SK-N-MC (cell line): ENCODE results near the gene CDC42EP5.

Source experiments
- DNase-seq: peaks from one replicate; pipeline ENCODE4 v3.0.0-alpha.2; 2011; ENCODE audit warnings: low read depth, low spot score
- H3K27ac ChIP-seq: fragments of 200-600 bp; sonication (generic); 2 replicates; pipeline ENCODE4 v1.5.1; 2016; ENCODE audit warnings: mixed run types
- H3K36me3 ChIP-seq: fragments of 200-600 bp; sonication (generic); 2 replicates; pipeline ENCODE4 v1.6.1; 2017; ENCODE audit warnings: antibody characterized with exemption, low read length, mixed read lengths; ENCODE audit not compliant: insufficient read depth
- H3K4me3 ChIP-seq: fragments of 200-600 bp; sonication (generic); 2 replicates; pipeline ENCODE4 v1.5.1; 2016
- H3K9ac ChIP-seq: fragments of 200-600 bp; sonication (generic); 2 replicates; pipeline ENCODE4 v1.8.0; 2017; ENCODE audit warnings: mixed run types, mixed read lengths; ENCODE audit not compliant: insufficient read length
- H3K9me3 ChIP-seq: fragments of 200-600 bp; sonication (generic); 2 replicates; pipeline ENCODE4 v1.6.1; 2017; ENCODE audit warnings: low read depth, mild to moderate bottlenecking, antibody characterized with exemption, low read length, moderate library complexity, mixed read lengths
- EZH2 ChIP-seq: fragments of 200-600 bp; sonication (generic); IDR thresholded peaks from one replicate; pipeline ENCODE4 v1.6.1; 2017; ENCODE audit warnings: antibody characterized with exemption
- FOXP2 ChIP-seq: optimal IDR thresholded peaks from 2 replicates; pipeline ENCODE3; 2011; ENCODE audit warnings: mild to moderate bottlenecking, moderate library complexity; ENCODE audit not compliant: insufficient read depth; ENCODE audit errors: extremely low read length, control extremely low read depth
- POLR2AphosphoS5 ChIP-seq: IDR thresholded peaks from 2 replicates; pipeline ENCODE4 v1.6.1; 2012; ENCODE audit warnings: mild to moderate bottlenecking, low read depth, low read length, borderline replicate concordance

CDC42EP5 gene

DNA sequence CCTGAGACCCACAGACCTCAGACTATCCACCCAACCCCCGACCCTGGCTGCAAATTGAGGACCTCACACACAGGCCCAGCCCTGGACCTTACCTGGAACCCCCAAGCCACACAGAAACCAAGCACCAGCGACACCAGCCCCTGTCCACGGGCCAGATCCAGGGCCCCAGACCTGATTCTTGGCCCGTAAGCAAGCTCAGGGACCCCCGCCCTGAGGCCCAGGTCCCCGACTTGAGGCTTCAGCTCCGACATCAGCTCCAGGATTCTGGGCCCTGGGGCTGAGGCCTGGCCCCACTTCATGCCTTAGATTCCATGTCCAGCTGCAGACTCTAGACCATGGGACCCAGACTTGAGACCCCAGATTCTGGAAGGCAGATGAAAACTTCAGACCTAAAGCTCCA lies 51.6 kb downstream of the CDC42EP5 start:
- no peak overlapping the region for H3K27ac ChIP-seq

DNA sequence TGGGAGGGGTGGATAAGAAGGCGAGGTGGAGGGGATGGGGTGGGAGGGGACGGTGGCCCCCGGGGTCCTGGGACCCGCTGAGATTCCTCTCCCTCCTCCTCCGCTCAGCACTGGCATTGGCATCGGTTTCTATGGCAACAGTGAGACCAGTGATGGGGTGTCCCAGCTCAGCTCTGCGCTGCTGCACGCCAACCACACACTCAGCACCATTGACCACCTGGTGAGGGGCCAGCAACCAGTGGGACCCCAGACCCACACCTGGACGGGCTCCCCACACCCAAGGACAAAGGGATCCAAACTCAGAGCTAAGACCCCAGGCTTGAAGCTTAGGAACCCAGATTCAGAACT lies 52.0 kb downstream of the CDC42EP5 start:
- no peaks in the 10 kb centered on the region for H3K36me3 ChIP-seq
- no peak overlapping the region for H3K27ac ChIP-seq
- no peak for TF ChIP-seq POLR2AphosphoS5
- no peak for TF ChIP-seq EZH2
- TF ChIP-seq FOXP2: no peak
- no peak for DNase-seq
- no peaks in the 10 kb centered on the region for H3K9me3 ChIP-seq
- H3K9ac ChIP-seq: no peak overlapping the region
- H3K4me3 ChIP-seq: no peak overlapping the region

More for the DNA sequence above, 51.6 kb downstream of the CDC42EP5 start:
- H3K36me3 ChIP-seq: no peaks in the 10 kb centered on the region
- no peak for TF ChIP-seq FOXP2
- no peak for TF ChIP-seq EZH2
- no peak for TF ChIP-seq POLR2AphosphoS5
- H3K4me3 ChIP-seq: no peak overlapping the region
- H3K9me3 ChIP-seq: no peaks in the 10 kb centered on the region
- no peak overlapping the region for H3K9ac ChIP-seq
- DNase-seq: no peak

DNA sequence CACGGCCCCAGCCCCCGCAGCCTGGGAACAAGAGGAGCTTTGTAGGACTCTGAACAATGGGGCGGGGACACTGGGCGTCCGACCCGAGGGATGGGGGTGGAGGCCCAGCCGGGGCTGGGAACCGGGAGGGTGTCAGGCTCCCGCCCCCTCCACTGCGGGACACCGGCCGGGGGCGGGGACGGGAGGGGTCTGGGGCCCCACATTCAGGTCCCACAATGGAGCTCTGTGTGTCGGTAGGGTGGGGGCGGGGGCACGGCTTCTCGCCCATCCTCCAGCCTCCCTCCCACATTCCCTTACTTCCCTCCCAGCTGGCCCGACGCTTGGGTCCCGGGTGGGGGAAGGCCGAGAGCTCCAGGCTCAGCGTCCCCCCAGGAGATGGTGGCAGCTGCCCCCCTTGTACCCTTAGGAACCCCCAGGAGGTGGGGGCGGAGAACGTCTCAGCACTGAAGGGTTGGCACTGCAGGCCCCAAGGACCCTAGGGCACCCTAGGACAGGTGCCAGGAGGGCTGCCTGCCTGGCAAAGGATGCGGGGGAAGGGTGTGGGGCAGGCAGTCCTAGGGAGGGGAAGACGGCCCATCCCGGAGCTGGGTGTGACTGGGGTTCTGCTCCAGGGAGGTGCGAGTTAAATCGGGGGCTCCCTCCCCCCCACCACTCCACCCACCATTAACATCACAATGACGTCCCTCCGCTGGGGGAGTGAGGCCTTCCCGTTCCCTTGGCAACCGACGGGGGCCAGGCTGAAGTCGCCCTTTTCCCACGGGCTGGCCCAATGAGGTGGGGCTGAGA lies 52.5 kb downstream of the CDC42EP5 start:
- TF ChIP-seq POLR2AphosphoS5 (no peak), EZH2 (no peak), FOXP2 (no peak)
- H3K9ac ChIP-seq: no peak overlapping the region

DNA sequence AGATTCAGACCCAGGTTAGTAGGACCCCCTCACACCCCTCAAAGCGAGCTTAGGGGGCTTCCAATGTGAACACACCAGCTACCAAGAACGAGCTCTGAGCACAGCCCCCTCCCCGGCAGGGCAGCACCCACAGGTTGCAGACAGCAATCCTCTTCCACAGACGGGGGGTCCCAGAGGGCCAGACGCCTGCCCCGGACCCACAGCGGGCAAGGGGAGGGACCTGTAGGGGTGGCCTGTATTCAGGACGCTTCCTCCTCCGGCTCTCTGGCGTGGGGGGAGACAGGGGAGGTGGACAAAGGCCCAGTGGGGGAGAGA lies 53.1 kb downstream of the CDC42EP5 start:
- Histone ChIP-seq H3K27ac (no peak overlapping the region), H3K36me3 (no peaks in the 10 kb centered on the region), H3K9ac (no peak overlapping the region), H3K9me3 (no peaks in the 10 kb centered on the region), H3K4me3 (no peak overlapping the region)
- no peak for DNase-seq
- TF ChIP-seq FOXP2: no peak

More for the DNA sequence above, 52.5 kb downstream of the CDC42EP5 start:
- Histone ChIP-seq H3K9me3 (no peaks in the 10 kb centered on the region), H3K27ac (no peak overlapping the region), H3K4me3 (0 out of 2 replicates have a peak overlapping the region, but pooled peaks have one; percentile 25), H3K36me3 (no peaks in the 10 kb centered on the region)
- DNase-seq: no peak

DNA sequence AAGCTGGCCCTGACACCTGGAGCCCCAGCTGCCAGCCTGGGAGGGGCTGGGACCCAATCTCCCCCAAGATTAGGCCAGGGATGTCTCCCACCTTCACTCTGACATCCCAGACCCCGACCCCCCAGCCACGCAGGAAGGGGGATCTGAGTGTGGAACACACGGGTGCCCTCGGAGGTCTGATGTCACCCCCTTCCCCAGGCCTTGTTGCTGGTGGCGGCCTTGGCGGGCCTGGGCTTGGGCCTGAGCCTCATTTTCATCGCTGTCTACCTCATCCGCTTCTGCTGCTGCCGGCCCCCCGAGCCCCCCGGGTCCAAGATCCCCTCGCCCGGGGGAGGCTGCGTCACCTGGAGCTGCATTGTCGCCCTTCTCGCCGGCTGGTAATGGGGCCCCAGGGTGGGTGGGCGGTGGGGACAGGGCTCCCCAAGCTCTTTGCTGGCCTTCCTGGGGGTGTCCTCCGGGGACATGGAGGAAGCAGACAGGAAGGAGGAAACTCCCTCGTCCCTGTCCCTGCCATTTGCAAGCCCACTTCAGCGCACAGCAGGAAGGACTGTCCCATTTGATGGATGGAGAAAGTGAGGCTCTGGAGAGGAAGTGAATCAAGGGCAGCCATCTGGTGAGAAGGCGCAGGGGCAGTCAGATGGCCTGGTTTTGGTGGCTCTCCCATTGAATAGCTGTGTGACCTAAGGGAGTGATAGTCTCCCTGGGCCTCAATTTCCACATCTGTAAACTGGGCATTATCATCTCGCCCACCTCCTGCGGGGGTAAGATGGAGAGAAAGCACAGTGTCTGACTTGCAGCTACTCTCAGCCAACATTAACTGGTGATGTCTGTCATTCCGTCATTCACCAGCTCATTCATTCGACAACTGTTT lies 53.9 kb downstream of the CDC42EP5 start:
- DNase-seq: no peak
- no peaks in the 10 kb centered on the region for H3K36me3 ChIP-seq
- H3K4me3 ChIP-seq: no peak overlapping the region
- no peak overlapping the region for H3K9ac ChIP-seq
- no peak overlapping the region for H3K27ac ChIP-seq
- no peak for TF ChIP-seq EZH2
- TF ChIP-seq POLR2AphosphoS5: no peak
- no peak for TF ChIP-seq FOXP2
- no peaks in the 10 kb centered on the region for H3K9me3 ChIP-seq

DNA sequence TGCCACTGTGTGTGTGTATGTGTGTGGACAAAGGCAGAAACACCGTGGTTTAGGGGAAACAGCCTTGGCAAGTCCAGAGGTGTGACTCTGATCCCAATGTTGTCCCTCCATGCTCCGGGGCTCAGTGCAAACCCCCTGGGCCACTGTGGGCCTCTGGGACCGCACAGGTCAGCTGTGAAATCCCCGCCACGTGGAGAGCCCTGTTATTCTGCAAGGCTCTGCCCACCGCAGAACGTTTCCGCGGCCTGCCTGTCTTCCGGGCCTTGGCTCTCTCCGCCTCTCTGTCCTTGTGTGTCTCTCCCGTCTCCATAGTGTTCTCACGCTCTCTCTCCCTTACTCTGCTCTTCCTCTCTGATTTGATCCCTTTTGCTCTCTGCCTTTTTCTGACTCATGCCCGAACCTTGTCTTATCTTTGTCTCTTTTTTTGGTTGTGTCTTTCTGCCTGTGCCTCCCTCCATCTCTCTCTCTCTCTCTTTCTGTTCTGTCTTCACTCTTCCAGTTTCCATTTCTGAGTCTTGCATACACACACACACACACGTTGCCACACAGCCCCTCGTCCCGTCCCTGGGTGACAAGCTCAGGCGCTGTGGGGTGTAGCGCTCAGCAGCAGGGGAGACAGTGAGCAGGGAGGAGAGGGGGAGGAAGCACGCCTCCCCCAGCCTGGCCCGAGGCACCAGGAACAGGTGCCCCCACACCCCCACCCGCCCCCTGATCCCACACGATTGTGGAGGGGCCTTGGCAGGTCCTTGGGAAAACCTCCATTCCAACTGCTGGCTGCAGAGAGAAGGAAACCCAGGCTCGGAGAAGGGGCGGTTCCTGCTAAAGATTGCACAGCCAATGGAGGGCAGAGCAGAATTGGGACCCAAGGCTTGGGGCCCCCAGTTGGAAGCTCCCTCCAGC lies 54.8 kb downstream of the CDC42EP5 start:
- Histone ChIP-seq H3K9ac (no peak overlapping the region), H3K4me3 (no peak overlapping the region), H3K36me3 (no peaks in the 10 kb centered on the region), H3K9me3 (no peaks in the 10 kb centered on the region), H3K27ac (no peak overlapping the region)
- no peak for DNase-seq
- TF ChIP-seq FOXP2: no peak
- no peak for TF ChIP-seq POLR2AphosphoS5
- TF ChIP-seq EZH2: no peak

DNA sequence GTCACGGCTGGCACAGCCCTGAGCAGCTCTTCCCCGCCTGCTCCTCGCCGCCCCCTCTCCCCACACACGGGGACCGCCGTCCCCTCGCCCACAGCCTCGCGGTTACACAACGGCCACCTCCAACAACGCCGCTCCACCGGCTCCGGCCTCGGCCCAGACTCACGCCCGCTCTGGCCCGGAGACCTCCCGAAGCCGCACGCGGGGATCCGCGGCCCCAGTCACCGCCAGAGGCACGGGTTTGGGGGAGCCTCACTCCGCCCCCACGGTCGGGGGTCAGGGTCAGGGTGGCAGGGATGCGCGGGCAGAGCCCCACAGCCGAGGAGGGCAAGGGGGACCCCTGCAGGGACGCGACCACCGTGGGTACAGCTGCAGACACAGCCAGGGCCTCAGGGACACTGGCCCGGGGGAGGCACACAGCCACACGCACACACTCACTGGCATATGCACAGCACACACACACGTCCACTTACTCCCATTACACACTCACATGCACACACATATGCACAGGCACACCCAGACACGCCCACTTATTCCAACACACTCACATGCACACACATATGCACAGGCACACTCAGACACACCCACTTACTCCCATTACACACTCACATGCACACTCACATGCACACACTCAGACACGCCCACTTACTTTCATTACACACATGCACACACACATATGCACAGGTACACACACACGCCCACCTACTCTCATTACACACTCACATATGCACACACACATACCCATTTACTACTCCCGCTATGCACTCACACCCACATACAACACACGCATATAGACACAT lies 56.2 kb downstream of the CDC42EP5 start:
- no peak overlapping the region for H3K27ac ChIP-seq
- DNase-seq: no peak
- no peak overlapping the region for H3K9ac ChIP-seq
- H3K36me3 ChIP-seq: no peaks in the 10 kb centered on the region
- no peaks in the 10 kb centered on the region for H3K9me3 ChIP-seq
- H3K4me3 ChIP-seq: no peak overlapping the region
- TF ChIP-seq POLR2AphosphoS5: no peak
- TF ChIP-seq EZH2: no peak
- TF ChIP-seq FOXP2: no peak
